ENCODE data around the gene IGFL3. TPM values are rescaled to one million over a fixed set of nuclear protein-coding genes. Genes with fewer than 3 reads are reported as not detected.
"Not testable (repeated sequence)": the region's sequence is repeated elsewhere in the genome, so short reads cannot be mapped to it uniquely, and the experiment has no call there.

The IGFL3 gene
- total and polyA plus RNA-seq, 9 of the 15 experiments (the other 6 are each of a cell fraction or from before 2014, with no cell fraction given), result not detected

GRCh38 chr19:46078573-46079332 is 45.7 kb downstream of the IGFL3 start:
- H3K27ac ChIP-seq (ENCODE audit: extremely low read depth, low read depth, low read length); H3K9me1 ChIP-seq (ENCODE audit: control insufficient read depth, insufficient read depth, low read length); FAIRE-seq; H3K4me2 ChIP-seq (ENCODE audit: insufficient read depth, low read length); H3K4me1 ChIP-seq (replicated peaks in 1 of 2; ENCODE audit: control insufficient read depth in 2 of 2, insufficient read depth in 2 of 2, low read length in 2 of 2); ATAC-seq; H3K9ac ChIP-seq (ENCODE audit: insufficient read depth in 1 of 2, low read depth in 2 of 2, low read length in 2 of 2); H3K9me3 ChIP-seq (replicated peaks; ENCODE audit: control insufficient read depth, insufficient read depth, low read depth, low read length); H3K4me3 ChIP-seq; H4K20me1 ChIP-seq (replicated peaks; ENCODE audit: control insufficient read depth, insufficient read depth, low read length); H2AFZ ChIP-seq (ENCODE audit: low read depth, low read length); BruUV-seq (replicated peaks); H3K27me3 ChIP-seq (ENCODE audit: control insufficient read depth in 2 of 2, insufficient read depth in 2 of 2, low read length in 2 of 2); POLR2A ChIA-PET; H3K79me2 ChIP-seq (ENCODE audit: control insufficient read depth, insufficient read depth, low read length); in situ Hi-C loops (cut with MboI); H3K36me3 ChIP-seq (ENCODE audit: control insufficient read depth, insufficient read depth, low read length); TF ChIP-seq REST (CRISPR knock-in tag; IDR thresholded peaks at IDR 0.05; ENCODE audit: low read depth): not testable (repeated sequence)
- 41% methylated on average over 8 of the region's 71 CpGs for WGBS (ENCODE audit: insufficient coverage, low coverage, missing lambda C conversion rate)
- DNase-seq (ENCODE audit: extremely low read depth in 1 of 4, low spot score in 3 of 4), result peak; percentile 9 to 32 (median 22)
- CTCF ChIA-PET (ENCODE audit: low intra/inter-chr PET ratio), result interaction anchor here (0.6 to 8.3 kb wide), 6 partner anchors 50 to 409 kb away, joined by 3 to 115 read pairs (median 10); no protein-coding TSS in a partner anchor
- intact Hi-C loops (cut with micrococcal nuclease), result loop anchor here (10.0 kb wide), 1 partner anchor 264 kb away; the partner anchor contains the start of gene RSPH6A
- peak; percentile 37; the same call in 1 of the 2 replicates for TF ChIP-seq STAG1 (CRISPR knock-in tag; IDR thresholded peaks at IDR 0.05; ENCODE audit: borderline replicate concordance)
- peak; percentile 35 to 54; a peak in 3 of 4 replicates for TF ChIP-seq RAD21 (CRISPR knock-in tag; conservative IDR thresholded peaks at IDR 0.05 in 1 of 2, IDR thresholded peaks at IDR 0.05 in 1 of 2)
- peak; percentile 38; the same call in 1 of the 2 replicates for TF ChIP-seq SMC3 (conservative IDR thresholded peaks at IDR 0.05; ENCODE audit: insufficient read depth, low read depth, low read length)
- TF ChIP-seq ZBTB33 (CRISPR knock-in tag; IDR thresholded peaks at IDR 0.05), result peak; percentile 90
- peak; percentile 29; the same call in 1 of the 2 replicates for TF ChIP-seq REST (IDR thresholded peaks at IDR 0.05; ENCODE audit: borderline replicate concordance)
- TF ChIP-seq CTCF (IDR thresholded peaks at IDR 0.05 in 2 of 3, conservative IDR thresholded peaks at IDR 0.05 in 1 of 3; ENCODE audit: insufficient read depth in 2 of 3, low read depth in 1 of 3, low read length in 3 of 3), result peak; percentile 17 to 48 (median 45); a peak in 3 of 6 replicates

Measured in K562 (cell line).